ENCODE data around the gene PLEKHG4B. TPM values are rescaled to one million over a fixed set of nuclear protein-coding genes. Genes with fewer than 3 reads are reported as not detected.
"Not testable (repeated sequence)": the region's sequence is repeated elsewhere in the genome, so short reads cannot be mapped to it uniquely, and the experiment has no call there.

Gene PLEKHG4B
- total RNA-seq, 1 donor from 2014 or later: 1.1 TPM

DNA sequence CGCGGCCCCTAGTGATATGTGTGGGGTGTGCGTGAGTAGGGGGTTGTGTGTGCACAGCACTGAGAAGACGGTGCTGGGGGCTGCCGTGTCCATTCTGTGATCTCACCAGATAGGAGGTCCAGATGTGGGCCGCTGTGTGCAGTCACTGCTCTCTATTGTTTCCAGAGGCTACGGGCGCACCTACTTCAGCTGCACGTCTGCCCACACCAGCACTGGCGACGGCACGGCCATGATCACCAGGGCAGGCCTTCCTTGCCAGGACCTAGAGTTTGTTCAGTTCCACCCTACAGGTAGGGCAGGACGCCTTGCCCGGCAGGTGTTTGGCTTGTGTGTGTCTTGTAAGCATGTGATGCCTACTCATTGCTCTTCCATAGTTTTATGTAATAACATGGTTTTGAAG lies 138.7 kb downstream of the PLEKHG4B start:
- ATAC-seq (no peak), DNase-seq (ENCODE audit: low spot score) (no peak)
- intact Hi-C loops (cut with DNase I): no loop called here

DNA sequence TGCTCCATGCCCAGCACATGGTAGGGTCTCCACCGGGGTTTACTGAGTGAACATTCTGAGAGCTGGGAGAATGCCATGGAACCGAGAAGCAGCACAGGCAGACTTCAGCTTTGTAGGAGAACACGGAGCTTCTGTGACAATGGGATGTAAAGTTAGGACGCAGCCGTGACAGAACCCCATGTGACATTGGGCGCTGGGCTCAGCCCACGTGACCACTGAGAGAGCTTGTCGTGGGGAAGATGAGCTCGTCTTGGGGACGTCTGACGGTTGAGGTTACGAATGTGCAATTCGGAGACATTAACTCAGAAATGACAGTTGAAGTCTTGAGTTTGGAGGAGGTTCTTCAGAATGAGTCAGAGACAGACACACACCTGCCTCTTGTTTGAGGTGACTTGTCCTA lies 139.7 kb downstream of the PLEKHG4B start:
- DNase-seq (ENCODE audit: low spot score) (no peak), ATAC-seq (no peak)
- intact Hi-C loops (cut with DNase I): no loop called here

DNA sequence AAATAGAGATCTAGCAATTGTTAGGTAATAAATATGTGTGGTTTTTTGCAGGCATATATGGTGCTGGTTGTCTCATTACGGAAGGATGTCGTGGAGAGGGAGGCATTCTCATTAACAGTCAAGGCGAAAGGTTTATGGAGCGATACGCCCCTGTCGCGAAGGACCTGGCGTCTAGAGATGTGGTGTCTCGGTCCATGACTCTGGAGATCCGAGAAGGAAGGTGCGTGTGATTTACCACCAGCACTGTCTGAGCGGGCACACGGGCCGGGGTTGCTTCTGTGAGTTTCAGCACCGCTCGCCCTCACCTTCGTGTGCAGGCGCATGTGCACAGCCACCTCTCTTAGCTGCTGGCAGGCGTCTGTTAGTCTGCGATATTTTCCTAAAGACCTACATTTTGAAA lies 141.5 kb downstream of the PLEKHG4B start:
- ATAC-seq; DNase-seq (ENCODE audit: low spot score); intact Hi-C loops (cut with DNase I): not testable (repeated sequence)

DNA sequence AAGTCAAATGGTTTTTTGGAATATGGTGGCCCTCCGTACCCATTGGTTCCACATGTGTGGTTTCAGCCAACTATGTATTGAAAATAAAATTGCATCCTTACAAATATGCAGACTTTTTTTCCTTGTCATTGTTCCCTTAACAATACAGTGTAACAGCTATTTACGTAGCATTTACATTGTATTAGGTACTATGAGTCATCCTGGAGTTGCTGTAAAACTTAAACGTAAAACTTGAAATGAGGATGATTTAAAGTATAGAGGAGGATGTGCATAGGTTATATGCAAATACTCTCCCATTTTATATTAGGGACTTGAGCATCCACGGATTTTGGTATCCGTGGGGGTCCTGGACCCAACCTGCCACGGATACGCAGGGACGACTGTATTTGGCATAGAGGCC lies 142.5 kb downstream of the PLEKHG4B start:
- DNase-seq (ENCODE audit: low spot score) (no peak), ATAC-seq (no peak)
- intact Hi-C loops (cut with DNase I): no loop called here

DNA sequence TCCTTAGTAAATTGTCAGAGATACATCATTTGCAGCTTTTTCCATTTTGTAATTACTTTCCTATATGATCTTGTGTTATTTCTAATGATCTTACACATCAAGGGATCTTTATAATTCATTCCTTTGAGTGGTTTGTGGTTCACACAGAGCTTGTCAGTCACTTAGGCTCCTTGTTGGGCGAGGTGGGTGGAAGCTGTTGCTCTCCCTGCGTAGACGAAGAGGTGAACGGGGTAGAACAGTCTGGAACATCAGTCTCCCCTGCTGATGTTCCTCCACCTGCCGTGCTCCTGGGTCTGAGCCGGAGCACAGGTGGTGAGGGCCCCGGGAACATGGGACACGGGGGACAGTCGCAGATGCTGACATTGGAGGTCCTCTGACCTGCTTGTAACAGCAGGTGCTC lies 143.6 kb downstream of the PLEKHG4B start:
- ATAC-seq; DNase-seq (ENCODE audit: low spot score); intact Hi-C loops (cut with DNase I): not testable (repeated sequence)

DNA sequence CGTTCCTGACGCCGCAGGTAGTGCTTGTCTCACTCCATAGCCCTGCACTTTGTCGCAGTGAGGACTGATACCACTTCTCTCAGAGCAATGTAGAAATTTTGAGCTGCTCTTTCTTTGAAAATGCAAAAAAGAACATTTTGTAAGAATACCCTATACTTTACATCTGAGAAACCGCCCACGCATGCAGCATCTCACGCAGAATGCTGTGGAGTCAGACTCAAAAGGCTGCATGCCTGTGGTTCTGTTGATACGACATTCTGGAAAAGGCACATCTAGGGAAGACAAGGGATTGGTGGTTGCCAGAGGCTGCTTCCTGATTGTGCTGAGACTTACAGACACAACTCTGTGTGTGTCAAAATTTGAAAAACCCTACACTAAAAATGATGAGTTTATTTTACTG lies 146.0 kb downstream of the PLEKHG4B start:
- ATAC-seq; DNase-seq (ENCODE audit: low spot score); intact Hi-C loops (cut with DNase I): not testable (repeated sequence)

Other genes with a start within 250 kb of the PLEKHG4B start
- not detected for gene LRRC14B, start 99.3 kb downstream of the PLEKHG4B start, total RNA-seq
- 9.0 TPM for gene CCDC127, start 126.0 kb downstream of the PLEKHG4B start, total RNA-seq
- 105 TPM for gene SDHA, start 126.2 kb downstream of the PLEKHG4B start, total RNA-seq
- gene PDCD6, start 179.5 kb downstream of the PLEKHG4B start, total RNA-seq: 70.3 TPM
- gene AHRR, start 229.5 kb downstream of the PLEKHG4B start, total RNA-seq: 5.1 TPM

Measured in sciatic nerve (tissue), 2 donors.